Measurements from ENCODE around the gene PLA2G12A. TPM values are rescaled to one million over a fixed set of nuclear protein-coding genes. Genes with fewer than 3 reads are reported as not detected.

Gene PLA2G12A
- total RNA-seq, 4 donors from 2014 or later = 15.6 to 33.2 (median 20.5) TPM

DNA sequence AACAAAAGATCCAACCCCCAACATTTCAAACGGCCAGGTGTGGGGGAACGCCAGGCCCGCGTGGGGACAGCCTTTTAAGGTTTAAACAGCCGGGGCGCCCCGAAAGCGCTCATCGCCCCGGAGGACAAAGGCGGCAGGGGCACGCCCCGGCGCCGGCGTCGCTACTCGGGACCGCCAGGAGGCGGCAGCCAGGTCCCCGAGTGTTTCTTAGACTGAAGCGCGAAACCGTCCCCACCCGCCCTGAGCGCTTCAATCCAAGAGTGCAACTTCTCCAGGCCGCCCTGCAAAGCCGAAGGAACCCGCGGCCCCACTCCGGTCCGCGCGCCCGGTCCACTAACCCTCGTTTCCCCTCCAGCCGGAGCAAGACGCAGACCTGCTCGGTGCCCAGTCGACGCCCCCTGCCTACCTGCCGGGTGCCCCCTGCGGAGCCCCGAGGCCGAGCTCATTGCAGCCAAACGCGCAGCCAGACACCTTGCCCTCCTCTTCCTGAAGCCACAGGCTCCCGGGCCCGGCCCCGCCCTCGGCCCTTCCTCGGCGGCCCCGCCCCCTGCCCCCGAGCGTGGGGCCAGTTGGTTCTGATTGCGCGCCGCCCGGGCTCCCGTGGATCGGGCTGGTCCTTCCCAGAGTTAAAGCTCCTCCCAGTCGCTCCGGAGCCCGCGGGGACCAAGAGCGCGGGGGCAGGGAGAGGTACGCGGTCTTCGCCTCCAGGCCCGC, 26.8 kb downstream of the PLA2G12A start, which contains the start of gene CASP6:
CASP6 (minus strand) TSS at position 496 of the 714 bp plus-strand sequence; CDS start at position 446, 50 bp downstream.
- Histone ChIP-seq H3K36me3 (peaks cover 3% of the 10 kb centered on the region), H3K27me3 (no peaks in the 10 kb centered on the region), H3K27ac (peak within 1 kb of the TSS; percentile 86), H3K9me3 (no peaks in the 10 kb centered on the region), H3K4me3 (peak within 1 kb of the TSS; percentile 77), H3K4me1 (peaks cover 35% of the 10 kb centered on the region)
- 0% methylated on average over 24 of the region's 72 CpGs for WGBS
- peak; percentile 89 to 90 for DNase-seq (ENCODE audit: low spot score in 2 of 2)
- TF ChIP-seq POLR2A (IDR thresholded peaks at IDR 0.05) = no peak
- TF ChIP-seq, protein P1, sequence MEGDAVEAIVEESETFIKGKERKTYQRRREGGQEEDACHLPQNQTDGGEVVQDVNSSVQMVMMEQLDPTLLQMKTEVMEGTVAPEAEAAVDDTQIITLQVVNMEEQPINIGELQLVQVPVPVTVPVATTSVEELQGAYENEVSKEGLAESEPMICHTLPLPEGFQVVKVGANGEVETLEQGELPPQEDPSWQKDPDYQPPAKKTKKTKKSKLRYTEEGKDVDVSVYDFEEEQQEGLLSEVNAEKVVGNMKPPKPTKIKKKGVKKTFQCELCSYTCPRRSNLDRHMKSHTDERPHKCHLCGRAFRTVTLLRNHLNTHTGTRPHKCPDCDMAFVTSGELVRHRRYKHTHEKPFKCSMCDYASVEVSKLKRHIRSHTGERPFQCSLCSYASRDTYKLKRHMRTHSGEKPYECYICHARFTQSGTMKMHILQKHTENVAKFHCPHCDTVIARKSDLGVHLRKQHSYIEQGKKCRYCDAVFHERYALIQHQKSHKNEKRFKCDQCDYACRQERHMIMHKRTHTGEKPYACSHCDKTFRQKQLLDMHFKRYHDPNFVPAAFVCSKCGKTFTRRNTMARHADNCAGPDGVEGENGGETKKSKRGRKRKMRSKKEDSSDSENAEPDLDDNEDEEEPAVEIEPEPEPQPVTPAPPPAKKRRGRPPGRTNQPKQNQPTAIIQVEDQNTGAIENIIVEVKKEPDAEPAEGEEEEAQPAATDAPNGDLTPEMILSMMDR (IDR thresholded peaks at IDR 0.05) = peak; percentile 36 to 85

DNA sequence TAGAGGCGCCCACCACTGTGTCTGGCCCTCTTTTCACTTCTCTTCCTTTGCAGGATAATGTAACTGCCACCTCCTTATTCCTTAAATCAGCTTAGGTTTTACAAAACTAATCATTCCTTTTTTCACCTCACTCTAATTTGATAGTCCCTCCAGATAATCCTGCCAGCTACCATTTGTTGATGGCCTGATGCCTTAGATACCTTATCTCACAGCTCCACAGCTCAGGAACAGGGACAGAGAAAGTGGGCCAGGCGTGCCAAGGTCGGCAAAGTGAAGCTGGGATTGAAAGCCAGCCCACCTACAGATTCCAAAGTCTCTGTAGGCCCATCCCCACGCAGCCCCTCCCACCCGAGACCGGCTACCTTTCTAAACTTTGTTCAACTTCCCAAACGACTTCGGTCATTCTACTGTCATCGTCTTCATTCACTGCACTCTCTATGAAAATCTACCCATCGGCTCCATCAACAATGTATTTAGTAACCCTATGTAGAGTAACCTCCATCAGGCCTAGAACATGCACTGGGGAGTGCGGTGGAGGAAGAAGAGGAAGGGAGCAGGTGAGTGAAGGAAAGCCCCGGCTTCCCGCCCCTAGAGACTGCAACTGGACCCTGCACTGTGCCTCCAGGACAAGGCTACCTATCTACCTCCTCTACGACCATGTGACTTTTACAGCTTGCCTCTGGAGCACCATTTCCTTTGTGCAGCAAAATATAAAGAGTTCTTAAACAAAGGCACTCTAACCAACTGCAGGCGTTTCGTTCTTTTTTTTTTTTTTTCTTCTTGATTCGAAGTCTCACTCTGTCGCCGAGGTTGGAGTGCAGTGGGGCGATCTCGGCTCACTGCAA, 28.1 kb downstream of the PLA2G12A start:
- peaks cover 5% of the 10 kb centered on the region for H3K36me3 ChIP-seq
- no peak for DNase-seq (ENCODE audit: low spot score in 2 of 2)
- no peaks in the 10 kb centered on the region for H3K9me3 ChIP-seq
- peaks cover 37% of the 10 kb centered on the region for H3K4me1 ChIP-seq
- peak overlapping the region; percentile 77 for H3K4me3 ChIP-seq
- 37% methylated on average over 21 of the region's 21 CpGs for WGBS
- TF ChIP-seq, protein P1 (IDR thresholded peaks at IDR 0.05) = no peak
- no peak for TF ChIP-seq POLR2A (IDR thresholded peaks at IDR 0.05)
- TF ChIP-seq POLR2AphosphoS5 (IDR thresholded peaks at IDR 0.05) = no peak
- TF ChIP-seq EP300 (IDR thresholded peaks at IDR 0.05) = no peak
- H3K27ac ChIP-seq = peak overlapping the region; percentile 86
- H3K27me3 ChIP-seq = no peaks in the 10 kb centered on the region

DNA sequence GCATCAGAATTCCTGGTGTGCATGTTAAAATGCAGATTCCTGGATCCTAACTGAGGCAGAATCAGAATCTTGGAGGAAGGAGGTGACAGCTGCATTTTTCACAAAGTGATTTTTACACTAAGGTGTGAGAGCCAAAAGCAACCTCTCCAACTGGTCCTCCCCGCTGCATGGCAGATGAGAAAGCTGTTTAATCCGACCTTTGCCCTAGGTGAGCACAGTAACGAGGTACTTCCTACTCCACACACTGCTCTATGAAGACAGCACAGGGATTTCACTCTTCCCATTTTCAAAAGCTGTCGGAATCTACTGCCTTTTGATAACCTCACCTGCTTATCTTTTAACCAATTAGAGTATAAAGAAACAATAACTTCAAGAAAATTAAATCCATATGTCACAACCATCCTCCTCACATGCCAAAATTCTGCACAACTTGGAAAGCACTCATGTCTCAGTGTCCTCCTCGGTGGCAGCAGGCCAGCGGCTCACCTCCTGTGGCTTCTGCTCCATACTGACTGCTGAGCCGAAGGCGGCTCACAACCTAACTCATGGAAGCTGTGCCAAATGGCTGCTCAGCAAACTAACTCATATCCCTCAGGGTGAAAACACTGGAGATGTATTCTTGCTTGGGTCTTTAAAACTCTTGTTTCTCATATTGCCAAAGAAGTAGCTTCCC, 30.2 kb downstream of the PLA2G12A start:
- no peak for TF ChIP-seq EP300 (IDR thresholded peaks at IDR 0.05)
- 49% methylated on average over 8 of the region's 8 CpGs for WGBS
- Histone ChIP-seq H3K4me3 (no peak overlapping the region), H3K27me3 (no peaks in the 10 kb centered on the region), H3K9me3 (no peaks in the 10 kb centered on the region), H3K4me1 (peaks cover 37% of the 10 kb centered on the region), H3K36me3 (peaks cover 10% of the 10 kb centered on the region), H3K27ac (no peak overlapping the region)
- DNase-seq (ENCODE audit: low spot score in 2 of 2) = no peak

DNA sequence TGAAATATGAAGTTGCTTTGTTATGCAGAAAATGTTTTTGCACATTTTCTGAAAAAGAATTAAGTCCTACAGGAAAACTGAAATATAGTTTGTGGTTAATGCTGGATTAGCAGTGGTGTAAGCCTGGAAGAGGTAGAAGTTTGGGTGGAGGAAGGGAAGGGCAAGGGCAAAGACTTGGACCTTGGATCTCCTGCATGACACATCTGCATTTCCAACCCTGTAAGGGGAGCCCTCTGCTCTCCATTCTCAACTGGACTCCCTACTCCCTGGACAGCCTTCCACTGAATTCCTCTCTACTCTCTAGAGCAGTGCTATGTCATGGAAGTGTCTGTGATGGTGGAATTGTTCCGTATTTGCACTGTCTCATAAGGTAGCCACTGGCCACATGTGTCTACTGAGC, 31.2 kb downstream of the PLA2G12A start:
- H3K4me1 ChIP-seq = peaks cover 34% of the 10 kb centered on the region
- no peaks in the 10 kb centered on the region for H3K27me3 ChIP-seq
- TF ChIP-seq, protein P1 (IDR thresholded peaks at IDR 0.05) = no peak
- TF ChIP-seq POLR2AphosphoS5 (IDR thresholded peaks at IDR 0.05) = no peak
- TF ChIP-seq EP300 (IDR thresholded peaks at IDR 0.05) = no peak
- TF ChIP-seq POLR2A (IDR thresholded peaks at IDR 0.05) = no peak
- no peak overlapping the region for H3K4me3 ChIP-seq
- peaks cover 19% of the 10 kb centered on the region for H3K36me3 ChIP-seq
- H3K27ac ChIP-seq = no peak overlapping the region
- no peaks in the 10 kb centered on the region for H3K9me3 ChIP-seq
- WGBS = 100% methylated on average over 1 of the region's 1 CpG
- DNase-seq (ENCODE audit: low spot score in 2 of 2) = no peak

DNA sequence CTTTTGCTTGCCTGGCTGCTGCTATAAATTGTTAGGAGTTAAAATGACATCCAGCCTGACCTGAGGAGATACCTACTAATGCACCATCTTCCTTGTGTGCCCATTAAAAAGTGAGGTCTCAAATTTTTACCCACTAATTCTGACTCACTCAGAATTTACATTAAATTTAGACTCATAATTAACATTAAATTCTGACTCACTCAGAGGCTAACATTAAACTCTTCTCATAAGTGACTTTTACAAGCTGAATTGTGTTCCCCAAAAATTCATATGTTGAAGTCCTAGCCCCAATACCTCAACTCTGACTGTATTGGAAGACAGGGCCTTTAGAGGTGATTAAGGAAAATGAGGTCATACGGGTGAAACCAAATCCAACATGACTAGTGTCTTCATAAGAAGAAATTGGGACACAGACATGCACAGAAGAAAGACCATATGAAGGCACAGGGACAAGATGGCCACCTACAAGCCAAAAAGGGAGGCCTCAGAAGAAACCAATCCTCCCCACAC, 38.4 kb downstream of the PLA2G12A start:
- no peaks in the 10 kb centered on the region for H3K9me3 ChIP-seq
- WGBS = 94% methylated on average over 1 of the region's 1 CpG
- H3K4me3 ChIP-seq = no peak overlapping the region
- no peak overlapping the region for H3K27ac ChIP-seq
- no peak for DNase-seq (ENCODE audit: low spot score in 2 of 2)
- TF ChIP-seq, protein P1 (IDR thresholded peaks at IDR 0.05) = no peak
- TF ChIP-seq EP300 (IDR thresholded peaks at IDR 0.05) = no peak
- no peak for TF ChIP-seq POLR2AphosphoS5 (IDR thresholded peaks at IDR 0.05)
- TF ChIP-seq POLR2A (IDR thresholded peaks at IDR 0.05) = no peak
- H3K36me3 ChIP-seq = peaks cover 62% of the 10 kb centered on the region
- no peaks in the 10 kb centered on the region for H3K27me3 ChIP-seq
- no peaks in the 10 kb centered on the region for H3K4me1 ChIP-seq
